Neural cell (in vitro differentiated cells): Measurements from ENCODE around the gene LIPC.

Source experiments
- EP300 ChIP-seq: fragments of 450-650 bp; conservative IDR thresholded peaks from 2 replicates; pipeline ENCODE4 v1.6.1; 2014; ENCODE audit warnings: antibody characterized with exemption, mild to moderate bottlenecking, moderate library complexity; ENCODE audit not compliant: poor library complexity, severe bottlenecking
- EZH2 ChIP-seq: fragments of 200-600, 300-800 bp; shearing (Covaris generic), sonication (generic); IDR thresholded peaks from 2 replicates; pipeline ENCODE4 v1.6.1; 2014; ENCODE audit warnings: antibody characterized with exemption, low read length, borderline replicate concordance, mild to moderate bottlenecking; ENCODE audit not compliant: insufficient read depth, poor library complexity, severe bottlenecking
- MXI1 ChIP-seq: fragments of 450-650 bp; conservative IDR thresholded peaks from 2 replicates; pipeline ENCODE4 v1.6.1; 2014; ENCODE audit warnings: antibody characterized with exemption, mild to moderate bottlenecking; ENCODE audit not compliant: poor library complexity, severe bottlenecking
- POLR2AphosphoS5 ChIP-seq: IDR thresholded peaks from 2 replicates; pipeline ENCODE4 v1.6.1; 2012
- RAD21 ChIP-seq: fragments of 450-650 bp; conservative IDR thresholded peaks from 2 replicates; pipeline ENCODE4 v1.6.1; 2014; ENCODE audit warnings: antibody characterized with exemption, mild to moderate bottlenecking, moderate library complexity
- REST ChIP-seq: IDR thresholded peaks from 2 replicates; pipeline ENCODE4 v1.6.1; 2012; ENCODE audit warnings: borderline replicate concordance
- SMC3 ChIP-seq: fragments of 450-650 bp; conservative IDR thresholded peaks from 2 replicates; pipeline ENCODE4 v1.6.1; 2014; ENCODE audit warnings: antibody characterized with exemption, mild to moderate bottlenecking, moderate library complexity; ENCODE audit not compliant: poor library complexity
- TAF1 ChIP-seq: IDR thresholded peaks from 2 replicates; pipeline ENCODE4 v1.6.1; 2012; ENCODE audit warnings: low read depth
- TF ChIP-seq, protein P1 (sequence below): fragments of 450-650 bp; IDR thresholded peaks from 2 replicates; pipeline ENCODE4 v1.5.1; 2014; ENCODE audit warnings: antibody characterized with exemption, mild to moderate bottlenecking, moderate library complexity; ENCODE audit not compliant: poor library complexity, severe bottlenecking

- TF ChIP-seq POLR2AphosphoS5 = no peak
- TF ChIP-seq EP300 = no peak
- TF ChIP-seq REST = no peak
- TF ChIP-seq, protein P1, sequence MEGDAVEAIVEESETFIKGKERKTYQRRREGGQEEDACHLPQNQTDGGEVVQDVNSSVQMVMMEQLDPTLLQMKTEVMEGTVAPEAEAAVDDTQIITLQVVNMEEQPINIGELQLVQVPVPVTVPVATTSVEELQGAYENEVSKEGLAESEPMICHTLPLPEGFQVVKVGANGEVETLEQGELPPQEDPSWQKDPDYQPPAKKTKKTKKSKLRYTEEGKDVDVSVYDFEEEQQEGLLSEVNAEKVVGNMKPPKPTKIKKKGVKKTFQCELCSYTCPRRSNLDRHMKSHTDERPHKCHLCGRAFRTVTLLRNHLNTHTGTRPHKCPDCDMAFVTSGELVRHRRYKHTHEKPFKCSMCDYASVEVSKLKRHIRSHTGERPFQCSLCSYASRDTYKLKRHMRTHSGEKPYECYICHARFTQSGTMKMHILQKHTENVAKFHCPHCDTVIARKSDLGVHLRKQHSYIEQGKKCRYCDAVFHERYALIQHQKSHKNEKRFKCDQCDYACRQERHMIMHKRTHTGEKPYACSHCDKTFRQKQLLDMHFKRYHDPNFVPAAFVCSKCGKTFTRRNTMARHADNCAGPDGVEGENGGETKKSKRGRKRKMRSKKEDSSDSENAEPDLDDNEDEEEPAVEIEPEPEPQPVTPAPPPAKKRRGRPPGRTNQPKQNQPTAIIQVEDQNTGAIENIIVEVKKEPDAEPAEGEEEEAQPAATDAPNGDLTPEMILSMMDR = no peak
- no peak for TF ChIP-seq EZH2
- TF ChIP-seq RAD21 = no peak
- no peak for TF ChIP-seq TAF1
- no peak for TF ChIP-seq SMC3
- TF ChIP-seq MXI1 = no peak
These were observed 114.3 kb downstream of the LIPC start for GRCh38 chr15:58546066-58546591.
